Measurements from ENCODE around the gene CCNI. TPM values are rescaled to one million over a fixed set of nuclear protein-coding genes. Genes with fewer than 3 reads are reported as not detected.

Gene CCNI
- total RNA-seq, 1 donor from 2014 or later: 600 TPM

DNA sequence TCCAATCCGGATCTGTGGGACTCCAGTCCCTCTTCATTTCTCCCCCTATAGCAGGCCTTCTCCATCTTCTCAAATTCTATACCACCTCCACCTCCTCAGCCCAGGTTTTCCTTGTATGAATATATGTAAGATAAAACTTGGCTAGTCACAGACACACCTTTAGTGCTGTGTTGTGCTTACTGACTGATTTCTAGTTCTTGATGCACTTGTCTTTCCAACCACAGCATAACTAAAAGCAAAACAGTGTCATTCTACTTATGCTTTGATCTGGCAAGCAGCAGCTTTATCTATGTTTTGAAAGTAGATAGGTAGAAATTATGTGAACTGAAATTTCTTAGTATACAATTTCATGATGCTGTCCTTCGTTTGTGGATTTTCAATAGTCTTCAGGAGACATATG, 47.5 kb downstream of the CCNI start:
- Mint-ChIP-seq H3K4me1 (ENCODE audit: low read depth, unreplicated experiment) (peaks cover 2% of the 10 kb centered on the region), H3K4me3 (ENCODE audit: unreplicated experiment) (no peak overlapping the region), H3K9me3 (ENCODE audit: unreplicated experiment) (peaks cover 5% of the 10 kb centered on the region), H3K27me3 (ENCODE audit: unreplicated experiment) (no peaks in the 10 kb centered on the region), H3K36me3 (ENCODE audit: unreplicated experiment) (no peaks in the 10 kb centered on the region), H3K27ac (ENCODE audit: unreplicated experiment) (no peak overlapping the region)
- no peak for DNase-seq
- TF ChIP-seq, protein P1, sequence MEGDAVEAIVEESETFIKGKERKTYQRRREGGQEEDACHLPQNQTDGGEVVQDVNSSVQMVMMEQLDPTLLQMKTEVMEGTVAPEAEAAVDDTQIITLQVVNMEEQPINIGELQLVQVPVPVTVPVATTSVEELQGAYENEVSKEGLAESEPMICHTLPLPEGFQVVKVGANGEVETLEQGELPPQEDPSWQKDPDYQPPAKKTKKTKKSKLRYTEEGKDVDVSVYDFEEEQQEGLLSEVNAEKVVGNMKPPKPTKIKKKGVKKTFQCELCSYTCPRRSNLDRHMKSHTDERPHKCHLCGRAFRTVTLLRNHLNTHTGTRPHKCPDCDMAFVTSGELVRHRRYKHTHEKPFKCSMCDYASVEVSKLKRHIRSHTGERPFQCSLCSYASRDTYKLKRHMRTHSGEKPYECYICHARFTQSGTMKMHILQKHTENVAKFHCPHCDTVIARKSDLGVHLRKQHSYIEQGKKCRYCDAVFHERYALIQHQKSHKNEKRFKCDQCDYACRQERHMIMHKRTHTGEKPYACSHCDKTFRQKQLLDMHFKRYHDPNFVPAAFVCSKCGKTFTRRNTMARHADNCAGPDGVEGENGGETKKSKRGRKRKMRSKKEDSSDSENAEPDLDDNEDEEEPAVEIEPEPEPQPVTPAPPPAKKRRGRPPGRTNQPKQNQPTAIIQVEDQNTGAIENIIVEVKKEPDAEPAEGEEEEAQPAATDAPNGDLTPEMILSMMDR (IDR thresholded peaks at IDR 0.05; ENCODE audit: partially characterized antibody, unreplicated experiment): no peak

DNA sequence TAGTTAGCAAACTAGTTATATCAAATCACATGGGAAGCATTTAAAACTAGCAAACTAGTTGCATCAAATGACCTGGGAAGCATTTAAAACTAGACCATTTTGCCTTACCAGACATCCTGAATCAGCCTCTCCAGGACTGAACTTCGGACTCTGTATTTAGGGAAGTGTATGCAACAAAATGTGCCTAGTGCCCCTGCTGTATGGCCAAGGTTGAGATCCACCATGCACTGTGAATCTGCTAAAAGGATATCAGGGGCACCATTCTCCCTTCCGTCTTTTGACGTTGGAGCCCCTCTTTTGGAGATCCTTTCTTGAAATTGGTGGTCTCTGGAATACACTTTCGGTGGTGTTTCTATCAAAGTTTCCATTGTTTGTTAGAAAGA, 49.5 kb downstream of the CCNI start:
- no peak overlapping the region for H3K27ac Mint-ChIP-seq (ENCODE audit: unreplicated experiment)
- no peak overlapping the region for H3K4me3 Mint-ChIP-seq (ENCODE audit: unreplicated experiment)
- no peaks in the 10 kb centered on the region for H3K36me3 Mint-ChIP-seq (ENCODE audit: unreplicated experiment)
- peaks cover 5% of the 10 kb centered on the region for H3K9me3 Mint-ChIP-seq (ENCODE audit: unreplicated experiment)
- TF ChIP-seq, protein P1 (IDR thresholded peaks at IDR 0.05; ENCODE audit: partially characterized antibody, unreplicated experiment): no peak
- no peaks in the 10 kb centered on the region for H3K27me3 Mint-ChIP-seq (ENCODE audit: unreplicated experiment)
- DNase-seq: no peak
- peaks cover 14% of the 10 kb centered on the region for H3K4me1 Mint-ChIP-seq (ENCODE audit: low read depth, unreplicated experiment)

DNA sequence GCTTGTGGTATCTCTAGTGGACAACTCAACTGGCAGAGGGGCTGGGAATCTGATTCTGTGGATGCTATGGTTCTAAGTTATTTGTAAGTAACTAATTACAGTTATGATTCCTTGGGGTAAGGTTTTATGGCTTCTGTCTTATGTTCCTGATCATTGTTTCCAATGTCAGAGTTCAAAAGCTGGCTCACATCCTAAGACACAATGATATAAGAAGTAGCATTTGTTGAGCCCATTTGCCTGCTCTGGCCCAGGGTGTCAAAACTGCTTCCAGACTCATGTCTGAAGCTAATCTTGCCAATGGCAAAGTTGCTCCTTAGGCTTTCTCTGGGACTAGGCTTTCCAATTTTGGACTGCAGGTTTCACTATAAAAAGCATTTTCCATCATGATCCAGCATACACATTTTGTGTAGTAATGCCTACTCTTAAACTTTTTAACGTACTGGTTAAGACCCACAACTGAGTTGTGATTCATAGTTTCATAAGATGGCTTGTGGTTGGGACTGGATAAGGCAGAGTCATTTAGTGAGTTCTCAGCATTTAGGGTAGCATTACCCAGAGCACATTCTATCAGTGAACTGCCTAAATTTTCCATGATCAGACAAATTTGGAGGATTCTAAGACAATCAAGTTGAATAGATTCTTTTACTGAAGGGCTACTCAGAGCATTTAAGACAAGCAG, 50.0 kb downstream of the CCNI start:
- Mint-ChIP-seq H3K4me1 (ENCODE audit: low read depth, unreplicated experiment) (peaks cover 18% of the 10 kb centered on the region), H3K27ac (ENCODE audit: unreplicated experiment) (no peak overlapping the region), H3K27me3 (ENCODE audit: unreplicated experiment) (no peaks in the 10 kb centered on the region), H3K9me3 (ENCODE audit: unreplicated experiment) (peaks cover 4% of the 10 kb centered on the region), H3K36me3 (ENCODE audit: unreplicated experiment) (peaks cover 4% of the 10 kb centered on the region), H3K4me3 (ENCODE audit: unreplicated experiment) (no peak overlapping the region)
- no peak for DNase-seq
- TF ChIP-seq, protein P1 (IDR thresholded peaks at IDR 0.05; ENCODE audit: partially characterized antibody, unreplicated experiment): no peak

DNA sequence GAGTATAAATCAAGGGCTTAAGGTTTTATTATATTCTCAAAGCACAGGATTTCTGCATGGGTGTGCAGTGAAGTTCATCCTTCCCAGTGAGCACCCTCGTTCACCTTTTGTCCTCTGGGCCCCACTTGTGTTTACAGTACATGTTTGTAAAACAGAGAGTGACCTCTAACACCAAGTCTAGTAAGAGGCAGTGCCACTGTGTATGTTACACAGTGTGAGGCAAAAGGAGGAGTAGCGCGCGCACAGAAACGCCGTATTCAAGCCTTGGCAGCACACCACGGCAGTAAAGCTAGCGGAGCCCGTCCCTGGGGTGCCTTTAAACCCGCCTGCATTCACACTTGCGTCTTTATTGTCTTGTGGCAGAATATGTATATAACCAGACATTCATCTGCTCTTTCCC, 51.9 kb downstream of the CCNI start:
- no peak overlapping the region for H3K4me3 Mint-ChIP-seq (ENCODE audit: unreplicated experiment)
- peaks cover 7% of the 10 kb centered on the region for H3K27me3 Mint-ChIP-seq (ENCODE audit: unreplicated experiment)
- DNase-seq: no peak
- H3K36me3 Mint-ChIP-seq (ENCODE audit: unreplicated experiment): peaks cover 15% of the 10 kb centered on the region
- H3K27ac Mint-ChIP-seq (ENCODE audit: unreplicated experiment): no peak overlapping the region
- peaks cover 21% of the 10 kb centered on the region for H3K4me1 Mint-ChIP-seq (ENCODE audit: low read depth, unreplicated experiment)
- H3K9me3 Mint-ChIP-seq (ENCODE audit: unreplicated experiment): no peaks in the 10 kb centered on the region
- TF ChIP-seq, protein P1 (IDR thresholded peaks at IDR 0.05; ENCODE audit: partially characterized antibody, unreplicated experiment): no peak

DNA sequence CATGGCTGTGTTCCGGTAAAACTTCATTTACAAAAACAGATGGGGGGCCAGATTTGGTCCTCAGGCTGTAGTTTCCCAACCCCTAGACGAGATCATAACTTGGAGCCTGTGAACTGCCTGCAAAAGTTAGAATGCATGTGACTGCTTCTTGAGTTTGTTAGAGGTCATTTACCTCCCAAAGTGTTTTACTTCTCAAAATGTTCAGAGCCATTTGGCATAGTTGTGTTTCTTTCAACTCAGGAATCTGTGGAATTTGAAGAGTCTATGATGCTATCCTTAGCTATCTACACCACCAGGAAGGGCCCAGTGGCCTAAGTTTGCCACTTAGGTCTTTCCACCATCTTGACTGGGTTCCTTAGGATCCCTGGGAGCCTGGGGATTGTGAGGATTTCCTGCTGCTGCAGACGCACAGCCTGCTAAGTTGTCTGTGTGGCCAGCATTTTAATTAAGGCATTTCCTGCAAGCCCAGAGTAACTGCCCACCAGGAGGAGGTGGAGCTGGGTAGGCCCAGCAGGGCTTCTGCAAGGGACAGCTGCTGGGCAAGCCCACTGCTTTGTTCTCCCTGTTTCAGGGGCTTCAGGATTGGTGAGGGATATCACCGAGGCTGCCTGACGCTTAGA, 53.1 kb downstream of the CCNI start:
- Mint-ChIP-seq H3K36me3 (ENCODE audit: unreplicated experiment) (peaks cover 18% of the 10 kb centered on the region), H3K27me3 (ENCODE audit: unreplicated experiment) (peaks cover 8% of the 10 kb centered on the region), H3K9me3 (ENCODE audit: unreplicated experiment) (no peaks in the 10 kb centered on the region), H3K27ac (ENCODE audit: unreplicated experiment) (peak overlapping the region; percentile 81), H3K4me1 (ENCODE audit: low read depth, unreplicated experiment) (peaks cover 21% of the 10 kb centered on the region), H3K4me3 (ENCODE audit: unreplicated experiment) (no peak overlapping the region)
- peak; percentile 55 for DNase-seq
- TF ChIP-seq, protein P1 (IDR thresholded peaks at IDR 0.05; ENCODE audit: partially characterized antibody, unreplicated experiment): no peak
